ENCODE measurements around the gene PLBD2.

The PLBD2 gene

DNA sequence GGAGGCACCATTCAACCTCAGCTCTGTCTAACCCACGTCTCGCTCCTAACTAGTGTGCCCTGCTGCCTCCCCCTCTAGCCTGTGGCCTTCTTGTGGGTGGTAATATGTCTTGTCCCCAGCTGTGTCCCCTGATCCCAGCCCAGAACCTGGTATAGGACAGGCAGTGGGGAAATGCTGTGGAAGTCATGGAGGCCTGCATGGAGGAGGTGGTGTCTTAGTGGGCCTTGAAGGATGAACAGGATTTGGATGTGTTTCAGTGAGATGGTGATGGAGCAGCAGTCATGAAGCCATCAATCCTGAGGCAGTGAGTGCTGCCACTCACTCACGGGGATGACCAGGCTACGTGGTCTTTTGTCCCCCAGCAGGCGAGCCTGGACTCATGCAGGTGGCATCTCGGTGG, 13.4 kb downstream of the PLBD2 start:
- no peak for DNase-seq

DNA sequence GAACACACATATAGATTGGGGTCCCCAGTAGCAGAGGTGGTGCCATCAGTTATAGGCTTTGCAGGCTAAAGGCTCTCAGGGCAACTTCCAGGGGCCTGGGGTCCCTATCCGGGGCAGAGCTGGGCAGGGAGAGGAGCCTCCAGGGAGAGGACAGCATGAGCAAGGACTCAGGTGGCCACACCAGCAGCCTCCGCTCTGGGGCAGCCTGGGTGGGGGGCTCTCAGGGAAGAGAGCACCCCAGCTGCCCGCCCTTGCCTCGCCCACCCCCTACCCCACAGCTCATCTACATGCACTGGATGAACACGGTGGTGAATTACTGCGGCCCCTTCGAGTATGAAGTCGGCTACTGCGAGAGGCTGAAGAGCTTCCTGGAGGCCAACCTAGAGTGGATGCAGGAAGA, 14.0 kb downstream of the PLBD2 start:
- no peak for DNase-seq

DNA sequence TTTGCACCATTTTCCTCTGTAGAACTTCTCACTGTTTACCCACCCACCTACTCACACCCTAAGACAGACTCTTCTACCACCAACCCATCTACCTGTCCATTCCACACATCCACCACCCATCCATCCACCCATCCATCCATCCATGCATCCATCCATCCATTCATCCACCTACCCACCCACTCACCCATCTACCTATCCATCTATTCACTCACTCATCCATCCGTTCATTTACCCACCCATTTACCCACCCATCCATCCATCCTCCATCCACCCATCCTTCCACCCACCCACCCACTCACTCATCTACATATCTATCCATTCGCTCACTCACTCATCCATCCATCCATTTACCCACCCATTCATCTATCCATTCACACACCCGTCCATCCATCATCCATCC, 15.1 kb downstream of the PLBD2 start:
- DNase-seq = no peak

DNA sequence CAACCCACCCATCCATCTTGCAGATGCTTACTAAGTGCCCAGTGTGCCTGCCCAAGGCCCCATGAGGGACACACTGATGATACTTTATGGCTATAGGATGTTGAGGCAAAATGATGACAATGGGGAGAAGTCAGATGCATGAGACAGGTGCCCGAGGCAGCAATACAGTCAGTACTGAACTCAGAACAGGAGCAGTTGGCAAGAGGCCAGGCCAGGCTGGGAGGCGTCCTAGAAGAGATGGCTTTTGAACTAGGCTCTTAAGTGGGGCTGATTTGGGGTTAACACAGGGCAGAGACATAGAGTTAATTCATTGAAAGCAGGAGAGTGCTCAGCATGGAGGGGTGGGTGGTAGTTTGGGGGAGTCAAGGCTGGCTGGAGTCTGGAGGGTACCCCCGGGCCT, 15.6 kb downstream of the PLBD2 start:
- no peak for DNase-seq

DNA sequence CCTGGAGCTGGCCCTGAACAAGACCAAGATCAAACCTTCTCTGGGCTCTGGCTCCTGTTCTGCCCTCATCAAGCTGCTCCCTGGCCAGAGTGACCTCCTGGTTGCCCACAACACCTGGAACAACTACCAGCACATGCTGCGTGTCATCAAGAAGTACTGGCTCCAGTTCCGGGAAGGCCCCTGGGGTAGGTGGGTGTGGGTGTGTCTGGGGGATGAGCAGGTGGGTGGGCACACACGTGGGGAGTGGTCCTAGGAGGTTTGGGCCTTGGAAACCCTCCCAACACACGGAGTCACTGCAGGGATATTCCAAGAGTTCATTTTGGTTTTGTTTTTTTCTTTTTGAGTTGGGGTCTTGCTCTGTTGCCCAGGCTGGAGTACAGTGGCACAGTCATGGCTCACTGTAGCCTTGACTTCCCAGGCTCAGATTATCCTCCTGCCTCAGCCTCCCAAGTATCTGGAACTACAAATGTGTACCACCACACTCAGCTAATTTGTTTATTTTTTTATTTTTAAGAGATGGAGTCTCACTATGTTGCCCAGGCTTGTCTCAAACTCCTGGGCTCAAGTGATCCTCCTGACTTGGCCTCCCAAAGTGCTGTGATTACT, 16.5 kb downstream of the PLBD2 start:
- no peak for DNase-seq

DNA sequence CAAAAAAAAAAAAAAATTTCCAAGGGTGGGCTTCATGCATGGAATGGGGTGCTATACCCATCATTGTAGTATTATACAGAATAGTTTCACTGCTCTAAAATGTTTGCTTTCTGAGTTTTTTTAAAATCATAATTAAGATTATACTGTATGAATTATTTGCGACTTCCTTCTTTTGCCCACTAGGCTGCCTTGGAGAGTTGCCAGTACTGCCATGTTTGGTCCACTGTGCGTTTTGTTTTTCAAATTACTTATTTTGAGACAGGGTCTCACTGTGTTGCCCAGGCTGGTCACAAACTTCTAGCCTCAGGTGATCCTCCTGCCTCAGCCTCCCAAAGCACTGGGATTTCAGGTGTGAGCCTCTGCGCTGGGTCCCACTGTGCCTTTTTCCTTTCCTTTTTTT, 19.9 kb downstream of the PLBD2 start:
- no peak for DNase-seq

DNA sequence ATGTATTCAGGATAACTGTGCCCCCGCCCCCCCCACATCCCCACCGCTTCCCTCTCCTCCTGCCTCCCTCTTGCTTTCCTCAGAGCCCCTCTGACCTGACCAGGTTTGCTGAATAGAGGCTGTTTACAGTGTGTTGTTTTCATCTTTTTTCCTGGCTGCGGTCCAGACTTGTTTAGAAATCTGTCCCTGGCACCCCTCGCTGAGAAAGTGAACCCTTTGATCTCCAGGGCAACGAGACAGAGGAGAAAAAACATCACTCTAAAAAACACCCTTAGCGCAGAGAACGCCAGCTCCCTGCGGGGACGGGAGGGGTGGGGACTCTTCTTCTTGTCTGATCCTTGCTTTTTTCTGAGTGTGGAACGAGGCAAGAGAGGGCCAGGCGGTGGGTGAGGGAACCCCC, 22.8 kb downstream of the PLBD2 start:
- DNase-seq = no peak

DNA sequence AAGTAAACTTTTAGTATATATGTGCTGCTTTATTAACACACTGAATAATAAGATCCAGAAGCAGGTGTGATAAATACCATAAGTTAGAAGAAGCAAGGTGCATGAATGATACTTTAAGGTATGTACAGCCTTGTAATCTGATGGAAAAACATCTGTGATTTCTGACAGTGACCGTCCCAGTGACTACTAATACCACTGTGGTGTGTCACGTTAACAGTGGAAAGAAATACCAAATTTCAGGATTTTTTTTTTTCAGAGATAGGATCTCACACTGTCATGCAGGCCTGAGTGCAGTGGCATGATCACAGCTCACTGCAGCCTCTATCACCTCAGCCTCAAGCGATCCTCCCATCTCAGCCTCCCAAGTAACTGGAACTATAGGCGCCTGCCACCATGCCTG, 23.8 kb downstream of the PLBD2 start:
- no peak for DNase-seq

DNA sequence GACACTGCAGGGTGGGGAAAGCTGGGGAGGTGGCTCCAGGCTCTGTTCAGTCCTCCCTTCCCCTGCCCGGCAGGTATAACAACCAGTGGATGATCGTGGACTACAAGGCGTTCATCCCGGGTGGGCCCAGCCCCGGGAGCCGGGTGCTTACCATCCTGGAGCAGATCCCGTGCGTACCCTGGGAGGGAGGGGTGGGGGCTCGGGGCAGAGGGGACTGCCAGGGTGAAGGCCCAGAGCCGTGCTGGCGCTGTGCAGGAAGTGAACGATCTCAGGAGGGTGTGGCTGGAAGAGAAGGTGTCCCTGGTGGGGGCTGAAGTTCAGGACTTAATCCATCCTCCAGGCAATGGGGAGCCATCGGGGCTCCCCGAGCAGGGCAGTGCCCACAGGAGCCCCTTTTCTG, 26.4 kb downstream of the PLBD2 start:
- no peak for DNase-seq

DNA sequence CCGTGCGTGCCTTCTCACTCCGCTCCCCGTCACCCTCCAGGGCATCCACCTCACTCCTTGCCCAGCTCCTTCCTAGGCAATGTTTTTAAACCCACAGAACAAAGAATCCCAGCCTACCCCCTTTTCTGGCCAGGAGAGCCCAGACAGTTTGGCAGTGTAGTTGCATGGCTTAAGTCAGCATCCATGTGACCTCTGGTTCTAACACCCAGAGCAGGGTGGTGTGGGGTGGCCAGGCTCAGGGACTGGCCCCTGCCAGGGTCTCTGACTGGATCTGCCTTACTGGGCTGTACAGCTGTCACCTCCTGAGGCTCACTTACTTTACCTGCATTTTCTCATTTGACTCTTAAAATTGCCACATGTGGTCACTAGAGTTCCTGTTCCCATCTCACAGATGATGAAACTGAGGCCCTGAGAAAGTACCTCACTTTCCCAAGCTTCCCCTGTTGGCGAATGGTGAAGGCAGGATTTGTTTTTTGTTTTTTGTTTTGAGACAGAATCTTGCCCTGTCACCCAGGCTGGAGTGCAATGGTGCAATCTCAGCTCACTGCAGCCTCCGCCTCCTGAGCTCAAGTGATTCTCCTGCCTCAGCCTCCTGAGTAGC, 27.0 kb downstream of the PLBD2 start:
- DNase-seq = no peak

DNA sequence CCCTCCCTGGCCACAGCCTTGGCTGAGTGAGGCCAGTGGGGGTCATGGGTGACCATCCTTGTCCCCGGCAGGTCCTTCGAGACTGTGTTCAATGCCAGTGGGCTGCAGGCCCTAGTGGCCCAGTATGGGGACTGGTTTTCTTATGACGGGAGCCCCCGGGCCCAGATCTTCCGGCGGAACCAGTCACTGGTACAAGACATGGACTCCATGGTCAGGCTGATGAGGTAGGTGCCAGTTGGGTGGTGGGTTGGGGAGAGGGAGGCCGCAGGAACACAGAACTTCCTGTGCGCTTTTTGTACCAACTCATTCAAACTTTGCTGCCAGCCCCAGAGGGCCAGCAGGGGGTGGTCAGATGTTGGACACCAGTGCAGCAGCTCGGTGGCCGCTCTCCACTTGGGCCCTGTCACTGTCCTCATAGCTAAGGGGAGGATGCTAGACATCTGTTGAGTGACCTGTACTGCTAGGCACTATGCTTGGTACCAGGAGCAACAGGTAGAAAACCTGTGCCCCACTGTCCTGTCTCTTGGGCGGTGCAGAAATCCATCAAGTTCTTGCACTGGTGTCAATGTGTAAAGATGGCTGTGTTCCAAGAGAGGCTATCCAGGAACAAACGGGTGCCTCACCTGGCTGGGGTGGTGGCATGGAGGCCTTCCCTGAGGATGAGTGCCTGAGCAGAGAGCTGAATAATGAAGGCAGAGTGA, 28.6 kb downstream of the PLBD2 start:
- DNase-seq = no peak

DNA sequence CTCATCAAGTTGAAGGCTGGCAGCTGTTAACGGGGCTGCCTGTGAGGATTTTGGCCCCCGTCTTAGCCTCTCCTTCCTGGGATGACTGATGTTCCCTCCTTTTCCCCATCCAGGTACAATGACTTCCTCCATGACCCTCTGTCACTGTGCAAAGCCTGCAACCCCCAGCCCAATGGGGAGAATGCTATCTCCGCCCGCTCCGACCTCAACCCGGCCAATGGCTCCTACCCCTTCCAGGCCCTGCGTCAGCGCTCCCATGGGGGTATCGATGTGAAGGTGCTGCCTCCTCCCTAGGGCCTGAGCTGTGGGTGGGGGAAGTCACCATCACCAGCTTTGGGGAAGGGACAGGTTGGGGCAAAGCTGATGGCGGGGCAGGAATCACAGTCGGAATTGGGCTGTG, 29.2 kb downstream of the PLBD2 start:
- no peak for DNase-seq

DNA sequence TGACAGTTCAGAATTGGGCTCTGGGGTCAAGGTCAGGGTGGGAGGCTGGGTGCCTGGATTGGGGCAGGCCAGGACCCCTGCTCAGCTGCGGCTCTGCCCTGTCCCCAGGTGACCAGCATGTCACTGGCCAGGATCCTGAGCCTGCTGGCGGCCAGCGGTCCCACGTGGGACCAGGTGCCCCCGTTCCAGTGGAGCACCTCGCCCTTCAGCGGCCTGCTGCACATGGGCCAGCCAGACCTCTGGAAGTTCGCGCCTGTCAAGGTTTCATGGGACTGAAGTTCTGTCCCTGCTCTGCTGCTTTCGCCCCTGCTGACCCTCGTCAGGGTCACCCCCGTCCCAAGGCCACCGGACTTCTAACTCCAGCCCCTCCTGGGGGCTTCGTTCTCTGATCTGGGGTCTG, 30.0 kb downstream of the PLBD2 start:
- DNase-seq = no peak

DNA sequence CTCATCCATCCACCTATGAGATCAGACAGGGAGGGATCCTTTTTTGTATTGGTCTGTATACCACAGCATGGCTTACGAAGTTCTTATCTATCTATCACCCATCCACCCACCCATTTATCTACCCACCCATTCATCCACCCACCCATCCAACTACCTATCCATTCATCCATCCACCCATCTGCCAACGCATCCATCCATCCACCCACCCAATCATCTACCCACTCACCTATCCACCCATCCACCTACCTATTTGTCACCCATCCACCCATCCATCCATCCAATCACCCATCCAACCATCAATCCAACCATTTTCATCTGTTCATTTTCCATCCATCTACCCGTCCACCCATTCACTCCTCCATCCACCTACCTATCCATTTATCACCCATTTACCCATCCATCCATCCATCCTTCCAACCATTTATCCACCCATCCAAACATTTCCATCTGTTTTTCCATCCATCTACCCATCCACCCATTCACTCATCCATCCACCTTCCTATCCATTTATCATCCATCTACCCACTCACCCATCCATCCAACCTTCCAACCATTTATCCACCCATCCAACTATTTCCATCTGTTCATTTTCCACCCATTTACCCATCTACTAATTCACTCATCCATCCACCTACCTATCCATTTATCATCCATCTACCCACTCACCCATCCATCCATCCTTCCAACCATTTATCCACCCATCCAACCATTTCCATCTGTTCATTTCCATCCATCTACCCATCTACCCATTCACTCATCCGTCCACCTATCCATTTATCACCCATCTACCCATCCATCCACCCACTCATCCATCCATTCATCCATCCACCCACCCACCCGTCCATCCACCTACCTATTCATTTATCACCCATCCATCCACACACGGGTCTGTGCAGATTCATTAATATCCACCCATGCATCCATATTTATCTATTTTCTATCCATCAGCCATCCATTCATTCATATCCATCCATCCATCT, 32.0 kb downstream of the PLBD2 start:
- DNase-seq = no peak

DNA sequence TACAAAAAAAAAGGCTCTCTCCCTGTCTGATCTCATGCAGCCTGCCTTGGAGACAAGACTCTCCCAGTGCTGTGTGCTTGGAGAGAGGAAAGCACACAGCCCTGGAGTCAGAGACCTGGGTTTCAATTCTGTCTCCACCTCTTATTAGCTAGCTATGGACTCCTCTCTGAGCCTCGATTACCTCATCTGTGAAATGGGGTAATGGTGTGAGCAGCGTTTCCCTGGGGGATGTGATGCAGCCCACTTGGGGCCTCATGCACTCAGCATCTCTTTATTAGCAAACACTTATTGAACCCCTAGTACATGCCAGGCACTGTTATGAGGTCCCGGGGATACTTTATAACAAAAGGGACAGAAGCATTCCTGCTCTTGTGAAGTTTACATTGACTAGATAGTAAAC, 32.8 kb downstream of the PLBD2 start:
- no peak for DNase-seq

DNA sequence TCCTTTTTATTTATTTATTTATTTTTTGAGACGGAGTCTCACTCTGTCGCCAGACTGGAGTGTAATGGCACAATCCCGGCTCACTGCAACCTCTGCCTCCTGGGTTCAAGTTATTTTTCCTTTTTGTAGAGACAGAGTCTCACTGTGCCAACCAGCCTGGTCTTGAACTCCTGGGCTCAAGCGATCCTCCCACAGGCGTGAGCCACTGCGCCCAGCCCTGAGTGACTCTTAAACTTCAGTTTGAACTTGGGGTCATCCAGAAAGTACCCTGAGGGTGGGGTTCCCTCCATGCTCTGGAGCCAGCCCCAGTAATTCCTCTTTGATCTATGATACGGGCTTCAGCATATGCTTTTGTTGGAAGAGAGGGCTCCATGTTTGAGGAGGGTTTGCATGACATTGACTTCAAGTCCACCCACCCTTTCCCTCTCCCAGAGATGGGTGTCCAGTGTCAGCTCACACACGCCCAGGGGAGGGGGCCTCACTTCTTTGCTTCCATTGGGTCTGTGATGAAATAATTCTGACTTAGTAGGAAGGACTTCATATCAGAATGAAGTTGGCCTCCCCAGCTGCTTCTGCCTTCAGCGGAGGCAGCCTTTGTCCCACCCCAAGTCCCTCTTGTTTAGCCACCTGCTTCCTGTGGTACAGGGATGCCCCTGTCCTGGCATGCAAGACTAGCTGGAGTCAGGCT, 33.4 kb downstream of the PLBD2 start:
- DNase-seq = no peak

DNA sequence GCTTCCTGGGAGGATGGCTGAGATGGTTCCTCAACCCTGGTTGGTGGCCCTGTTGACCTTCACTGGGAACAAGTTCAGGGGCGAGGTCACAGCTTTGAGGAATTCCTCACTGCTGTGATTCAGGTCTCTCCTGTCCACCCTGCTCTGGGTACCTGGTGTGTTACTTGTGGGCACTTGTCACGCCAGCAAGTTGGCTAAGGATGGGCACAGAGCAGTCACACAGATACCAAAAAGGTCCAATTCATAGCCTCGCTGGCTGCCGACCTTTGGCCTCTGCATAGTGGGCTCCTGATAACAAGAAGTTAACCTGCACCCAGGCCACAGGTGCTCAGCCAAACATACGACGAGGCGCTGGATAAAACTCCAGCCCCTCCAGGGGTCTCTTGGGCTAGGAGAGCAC, 34.1 kb downstream of the PLBD2 start:
- DNase-seq = no peak

DNA sequence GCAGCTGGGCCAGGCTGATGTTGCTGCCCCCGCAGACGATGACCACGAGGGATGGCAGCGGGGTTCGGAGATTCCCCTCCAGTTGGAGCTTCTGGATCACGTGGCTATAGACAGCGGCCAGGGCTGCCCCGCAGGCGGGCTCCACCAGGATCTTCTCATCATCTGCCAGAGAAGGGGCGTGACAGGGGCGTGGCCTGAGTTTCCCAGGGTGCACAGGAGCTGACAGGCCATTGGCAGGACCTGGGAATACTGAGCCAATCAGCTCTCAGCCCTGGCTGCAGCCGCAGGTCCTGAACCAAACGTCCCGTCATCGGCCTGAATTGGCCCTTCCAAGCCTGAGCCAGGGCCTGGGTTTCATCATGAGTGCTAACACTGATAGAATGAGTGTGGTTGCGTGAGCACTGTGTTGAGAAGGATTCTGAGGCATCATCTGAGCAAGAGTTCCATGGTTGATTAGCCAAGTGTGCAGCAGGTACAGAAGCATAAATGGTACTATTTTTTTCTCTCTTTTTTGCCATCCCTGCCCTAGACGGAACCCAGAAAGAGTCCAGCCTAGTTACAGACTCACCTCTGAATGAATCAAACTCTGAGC, 34.7 kb downstream of the PLBD2 start:
- no peak for DNase-seq

DNA sequence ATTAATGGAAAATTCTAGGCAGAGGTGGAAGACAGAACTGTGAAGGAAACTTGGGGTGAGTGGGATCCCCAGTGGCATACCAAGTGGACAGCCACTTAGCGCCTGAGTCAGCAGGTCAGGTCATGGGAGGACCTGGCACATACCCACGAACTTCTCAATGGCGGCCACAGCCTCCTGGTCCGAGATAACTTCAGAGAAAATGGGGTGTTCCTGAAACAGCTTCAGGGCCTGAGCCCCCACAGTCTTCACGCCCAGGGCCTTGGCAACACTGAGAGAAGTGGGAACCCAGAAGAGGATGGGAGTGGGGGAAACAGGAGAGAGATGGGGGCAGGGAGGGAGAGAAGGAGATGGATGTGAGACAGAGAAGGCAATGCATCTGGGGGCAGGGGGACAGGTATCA, 35.4 kb downstream of the PLBD2 start:
- DNase-seq = no peak

DNA sequence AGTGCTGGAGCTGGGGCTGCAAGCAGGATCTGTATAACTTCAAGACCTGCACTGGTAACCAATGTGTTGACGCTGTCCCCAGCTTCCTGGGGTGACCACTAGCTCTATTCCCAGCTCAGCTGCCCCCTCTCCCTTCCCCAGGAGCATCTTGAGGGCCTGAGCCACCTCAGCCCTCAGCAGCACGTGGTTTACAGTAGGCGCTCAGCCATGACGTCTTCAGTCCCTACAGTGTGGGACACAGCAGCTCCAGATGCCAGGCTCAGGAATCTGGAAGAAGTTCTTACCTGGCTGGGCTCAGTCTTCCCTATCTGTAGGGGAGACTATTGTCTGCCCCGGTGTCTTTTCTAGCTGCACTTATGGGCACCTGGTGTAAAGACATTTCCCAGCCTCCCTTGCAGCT, 36.7 kb downstream of the PLBD2 start:
- DNase-seq = no peak

DNA sequence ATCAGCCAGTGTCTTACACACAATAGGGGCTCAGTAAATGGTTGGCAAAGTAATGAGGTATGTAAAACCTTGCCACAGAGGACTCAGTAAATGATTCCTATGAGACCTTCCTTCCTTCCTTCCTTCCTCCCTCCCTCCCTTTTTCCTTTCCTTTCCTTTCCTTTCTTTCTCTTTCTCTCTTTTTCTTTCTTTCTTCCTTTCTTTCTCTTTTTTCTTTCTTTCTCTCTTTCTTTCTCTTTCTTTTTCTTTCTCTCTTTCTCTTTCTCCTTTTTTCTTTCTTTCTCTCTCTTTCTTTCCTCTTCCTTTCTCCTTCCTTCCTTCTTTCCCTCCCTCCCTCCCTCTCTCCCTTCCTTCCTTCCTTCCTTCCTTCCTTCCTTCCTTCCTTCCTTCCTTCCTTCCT, 37.8 kb downstream of the PLBD2 start:
- DNase-seq = no peak

DNA sequence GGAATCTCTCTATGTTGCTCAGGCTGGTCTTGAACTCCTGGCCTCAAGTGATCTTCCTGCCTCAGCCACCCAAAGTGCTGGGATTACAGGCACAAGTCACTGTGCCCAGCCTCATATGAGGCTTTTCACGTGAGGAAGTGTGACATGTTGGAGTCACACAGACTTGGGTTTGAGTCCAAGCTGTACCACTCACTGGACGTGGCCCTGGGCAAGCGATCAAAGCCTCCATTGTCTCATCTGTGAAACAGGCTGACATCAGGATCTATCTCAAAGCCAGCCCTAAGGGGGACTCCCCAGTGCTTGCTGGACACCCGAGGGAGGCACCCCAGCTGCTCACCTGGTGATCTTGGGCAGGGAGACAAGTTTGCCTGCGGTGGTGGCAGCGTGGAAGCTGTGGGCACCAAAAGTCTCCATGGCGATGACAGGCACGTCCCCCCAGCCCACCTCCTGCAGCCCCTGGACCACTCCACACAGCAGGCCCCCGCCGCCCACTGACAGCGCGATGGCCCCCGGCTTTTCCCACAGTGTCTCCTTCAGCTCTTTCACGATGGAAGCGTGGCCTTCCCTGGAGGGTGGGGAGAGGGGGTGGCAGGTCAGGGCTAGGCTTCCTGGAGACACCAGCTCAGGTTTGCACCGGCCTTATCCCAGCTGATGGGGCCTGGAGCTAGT, 38.6 kb downstream of the PLBD2 start:
- no peak for DNase-seq
